GM19035 (cell line): ENCODE measurements around the gene BRINP1.

ENCODE experiments used
- ATAC-seq: cut with Tn5 transposase; IDR thresholded peaks from one replicate; pipeline ENCODE4 v1.9.1; 2021; ENCODE audit not compliant: unreplicated experiment

BRINP1 gene

GRCh38 chr9:119282476-119283077 lies 86.7 kb downstream of the BRINP1 start:
- ATAC-seq, result no peak

- ATAC-seq, result no peak
These were observed 88.3 kb downstream of the BRINP1 start for GRCh38 chr9:119280740-119281485.

- no peak for ATAC-seq
These were observed 91.1 kb downstream of the BRINP1 start for GRCh38 chr9:119278171-119278570.

GRCh38 chr9:119273984-119274665 lies 95.1 kb downstream of the BRINP1 start:
- no peak for ATAC-seq

GRCh38 chr9:119273325-119273904 lies 95.8 kb downstream of the BRINP1 start:
- ATAC-seq, result no peak

- no peak for ATAC-seq
These were observed 96.6 kb downstream of the BRINP1 start for GRCh38 chr9:119272500-119273211.

GRCh38 chr9:119268985-119269384 lies 100.2 kb downstream of the BRINP1 start:
- no peak for ATAC-seq

- no peak for ATAC-seq
These were observed 105.1 kb downstream of the BRINP1 start for GRCh38 chr9:119264165-119264564.

GRCh38 chr9:119257592-119257991 lies 111.6 kb downstream of the BRINP1 start:
- ATAC-seq, result no peak

GRCh38 chr9:119255116-119255515 lies 114.1 kb downstream of the BRINP1 start:
- no peak for ATAC-seq

GRCh38 chr9:119252671-119253299 lies 116.5 kb downstream of the BRINP1 start:
- ATAC-seq, result no peak

- no peak for ATAC-seq
These were observed 117.3 kb downstream of the BRINP1 start for GRCh38 chr9:119251936-119252335.

- ATAC-seq, result no peak
These were observed 118.5 kb downstream of the BRINP1 start for GRCh38 chr9:119250730-119251129.

GRCh38 chr9:119240546-119240945 lies 128.7 kb downstream of the BRINP1 start:
- no peak for ATAC-seq

- no peak for ATAC-seq
These were observed 134.6 kb downstream of the BRINP1 start for GRCh38 chr9:119234636-119235035.

- no peak for ATAC-seq
These were observed 141.8 kb downstream of the BRINP1 start for GRCh38 chr9:119227422-119227821.

GRCh38 chr9:119224431-119224830 lies 144.8 kb downstream of the BRINP1 start:
- no peak for ATAC-seq

GRCh38 chr9:119221276-119221675 lies 148.0 kb downstream of the BRINP1 start:
- no peak for ATAC-seq

GRCh38 chr9:119218293-119218692 lies 150.9 kb downstream of the BRINP1 start:
- ATAC-seq, result no peak

- no peak for ATAC-seq
These were observed 152.4 kb downstream of the BRINP1 start for GRCh38 chr9:119216651-119217331.
